Measurements from ENCODE around the gene SLC9B1.
"Not testable (repeated sequence)": the region's sequence is repeated elsewhere in the genome, so short reads cannot be mapped to it uniquely, and the experiment has no call there.

SLC9B1 gene

DNA sequence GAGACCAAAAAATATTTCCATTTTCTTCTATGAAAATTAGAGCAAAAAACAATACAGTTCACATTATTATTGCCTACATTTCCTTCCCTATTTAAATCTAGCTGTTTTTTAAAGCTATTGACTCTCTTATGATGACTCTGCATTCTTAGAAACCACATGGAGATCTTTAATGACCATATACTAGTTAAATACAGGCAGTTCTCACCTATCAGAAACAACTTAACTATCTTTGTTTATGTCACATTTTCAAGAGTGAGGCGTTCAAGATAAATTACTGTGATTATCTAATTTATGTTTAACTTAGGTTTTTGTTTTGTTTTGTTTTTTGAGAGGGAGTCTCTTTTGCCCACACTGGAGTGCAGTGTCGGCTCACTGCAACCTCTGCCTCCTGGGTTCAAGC, 147.7 kb downstream of the SLC9B1 start:
- no peaks in the 10 kb centered on the region for H3K27me3 ChIP-seq (replicated peaks; ENCODE audit: control insufficient read depth, insufficient read depth, low read length)
- H3K36me3 ChIP-seq (ENCODE audit: control insufficient read depth, insufficient read depth, low read length, severe bottlenecking): peaks cover 2% of the 10 kb centered on the region
- DNase-seq (ENCODE audit: low read depth): no peak
- H3K4me3 ChIP-seq (ENCODE audit: low read length): no peak overlapping the region
- H3K9me3 ChIP-seq (ENCODE audit: control insufficient read depth, low read length): no peaks in the 10 kb centered on the region
- peaks cover 24% of the 10 kb centered on the region for H3K4me1 ChIP-seq (ENCODE audit: control insufficient read depth, insufficient read depth, low read length)
- no peak overlapping the region for H3K9ac ChIP-seq (ENCODE audit: low read length)

DNA sequence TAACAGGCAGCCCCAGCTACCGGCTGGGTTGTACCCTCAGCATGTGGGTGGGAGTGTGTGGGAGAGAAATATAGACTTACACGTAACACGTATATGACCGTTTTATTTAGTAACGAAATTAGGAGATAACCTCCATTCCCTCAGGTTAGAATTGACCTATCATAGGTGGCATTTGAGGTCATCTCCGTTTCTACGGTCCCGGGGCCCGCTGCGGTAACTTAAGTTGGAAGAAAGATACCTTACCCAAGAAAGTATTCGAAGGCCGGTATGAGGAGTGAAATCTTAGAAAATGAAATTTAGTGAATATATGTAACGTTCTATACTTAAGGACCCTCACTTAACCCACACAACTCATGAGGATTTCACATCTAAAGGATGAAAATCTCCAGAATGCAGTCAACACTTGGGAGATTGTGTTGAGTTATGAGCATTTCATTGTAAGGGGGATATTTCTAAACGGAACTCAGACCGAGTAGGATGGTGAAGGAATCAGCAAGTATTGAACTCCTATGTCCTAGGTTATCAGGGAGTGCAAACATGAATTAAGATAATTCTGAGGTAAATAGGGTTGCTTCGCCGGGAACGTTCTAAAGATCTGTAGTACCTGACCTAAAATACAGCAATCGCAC, 149.8 kb downstream of the SLC9B1 start:
- Histone ChIP-seq H3K9me3 (ENCODE audit: control insufficient read depth, low read length) (no peaks in the 10 kb centered on the region), H3K9ac (ENCODE audit: low read length) (peak overlapping the region; percentile 94), H3K4me3 (ENCODE audit: low read length) (peak overlapping the region; percentile 92), H3K36me3 (ENCODE audit: control insufficient read depth, insufficient read depth, low read length, severe bottlenecking) (peaks cover 2% of the 10 kb centered on the region), H3K4me1 (ENCODE audit: control insufficient read depth, insufficient read depth, low read length) (peaks cover 24% of the 10 kb centered on the region), H3K27me3 (replicated peaks; ENCODE audit: control insufficient read depth, insufficient read depth, low read length) (no peaks in the 10 kb centered on the region)
- DNase-seq (ENCODE audit: low read depth): no peak

DNA sequence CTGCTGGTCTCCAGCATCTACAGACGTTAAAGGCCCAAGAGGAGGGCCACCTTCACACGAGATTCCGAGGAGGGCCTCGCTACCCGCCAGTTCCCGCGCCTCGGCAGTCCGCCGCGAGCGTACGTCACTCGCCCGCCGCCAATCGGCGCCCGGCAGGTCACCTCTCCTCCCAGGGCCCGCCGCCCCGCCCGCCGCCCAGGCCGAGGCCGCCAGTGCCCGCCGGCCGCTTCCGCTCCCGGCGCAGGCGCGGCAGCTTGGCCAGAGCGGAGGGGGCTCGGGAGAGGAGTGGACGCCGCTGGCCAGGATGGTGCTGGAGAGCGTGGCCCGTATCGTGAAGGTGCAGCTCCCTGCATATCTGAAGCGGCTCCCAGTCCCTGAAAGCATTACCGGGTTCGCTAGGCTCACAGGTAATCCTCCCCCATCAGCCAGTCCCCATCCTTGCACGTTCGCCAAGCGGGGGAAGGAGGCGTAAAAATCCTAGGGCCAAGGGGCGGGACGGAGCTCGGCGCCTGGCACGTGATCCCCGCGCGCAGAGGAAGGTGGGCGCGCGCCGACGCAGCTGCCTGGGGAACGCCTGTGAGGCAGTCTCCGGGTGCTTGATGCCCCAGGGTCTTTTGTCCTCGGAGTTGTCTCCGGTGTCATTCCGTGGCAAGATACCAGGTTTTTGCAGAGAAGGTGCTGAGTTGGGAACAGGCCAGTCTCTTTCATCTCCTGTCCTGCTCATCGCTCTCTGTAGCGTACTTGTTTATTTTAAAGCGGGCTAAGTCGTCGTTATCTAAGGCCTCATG, 150.5 kb downstream of the SLC9B1 start, which contains the start of gene CISD2:
Gene CISD2 (plus strand): TSS at position 212 of the 788 bp plus-strand sequence. CDS start 93 bp downstream, at position 305.
- Histone ChIP-seq H3K4me1 (ENCODE audit: control insufficient read depth, insufficient read depth, low read length) (peaks cover 24% of the 10 kb centered on the region), H3K36me3 (ENCODE audit: control insufficient read depth, insufficient read depth, low read length, severe bottlenecking) (peaks cover 2% of the 10 kb centered on the region), H3K27me3 (replicated peaks; ENCODE audit: control insufficient read depth, insufficient read depth, low read length) (no peaks in the 10 kb centered on the region), H3K4me3 (ENCODE audit: low read length) (peak within 1 kb of the TSS; percentile 92), H3K9ac (ENCODE audit: low read length) (peak within 1 kb of the TSS; percentile 94), H3K9me3 (ENCODE audit: control insufficient read depth, low read length) (no peaks in the 10 kb centered on the region)
- peak; percentile 97 for DNase-seq (ENCODE audit: low read depth)

DNA sequence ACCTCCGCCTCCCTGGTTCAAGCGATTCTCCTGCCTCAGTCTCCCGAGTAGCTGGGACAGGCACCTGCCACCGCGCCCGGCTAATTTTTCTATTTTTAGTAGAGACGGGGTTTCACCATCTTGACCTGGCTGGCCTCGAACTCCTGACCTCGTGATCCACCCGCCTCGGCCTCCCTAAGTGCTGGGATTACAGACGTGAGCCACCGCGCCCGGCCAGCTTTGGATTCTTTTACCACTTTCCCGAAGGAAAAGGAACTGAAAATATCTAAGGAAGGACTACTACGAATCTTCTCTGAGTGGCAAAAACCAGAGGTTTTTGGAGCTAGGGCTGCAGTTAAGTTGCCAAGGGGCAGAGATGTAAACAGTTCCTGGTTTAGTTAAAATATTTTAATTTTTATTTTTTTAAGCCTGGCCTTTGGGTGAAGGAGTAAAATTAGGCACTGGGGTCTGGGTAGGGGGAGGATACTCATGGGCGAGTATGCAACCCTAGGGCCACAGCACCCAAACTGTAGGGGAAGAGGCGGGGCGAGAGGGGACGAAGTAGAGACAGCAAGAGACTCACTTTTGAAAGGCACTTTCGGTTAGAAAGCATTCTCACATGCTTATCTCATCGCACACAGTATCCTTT, 151.2 kb downstream of the SLC9B1 start:
- Histone ChIP-seq H3K9me3 (ENCODE audit: control insufficient read depth, low read length) (no peaks in the 10 kb centered on the region), H3K9ac (ENCODE audit: low read length) (peak overlapping the region; percentile 94), H3K36me3 (ENCODE audit: control insufficient read depth, insufficient read depth, low read length, severe bottlenecking) (peaks cover 2% of the 10 kb centered on the region), H3K4me3 (ENCODE audit: low read length) (peak overlapping the region; percentile 92), H3K27me3 (replicated peaks; ENCODE audit: control insufficient read depth, insufficient read depth, low read length) (no peaks in the 10 kb centered on the region), H3K4me1 (ENCODE audit: control insufficient read depth, insufficient read depth, low read length) (peaks cover 24% of the 10 kb centered on the region)
- DNase-seq (ENCODE audit: low read depth): no peak

DNA sequence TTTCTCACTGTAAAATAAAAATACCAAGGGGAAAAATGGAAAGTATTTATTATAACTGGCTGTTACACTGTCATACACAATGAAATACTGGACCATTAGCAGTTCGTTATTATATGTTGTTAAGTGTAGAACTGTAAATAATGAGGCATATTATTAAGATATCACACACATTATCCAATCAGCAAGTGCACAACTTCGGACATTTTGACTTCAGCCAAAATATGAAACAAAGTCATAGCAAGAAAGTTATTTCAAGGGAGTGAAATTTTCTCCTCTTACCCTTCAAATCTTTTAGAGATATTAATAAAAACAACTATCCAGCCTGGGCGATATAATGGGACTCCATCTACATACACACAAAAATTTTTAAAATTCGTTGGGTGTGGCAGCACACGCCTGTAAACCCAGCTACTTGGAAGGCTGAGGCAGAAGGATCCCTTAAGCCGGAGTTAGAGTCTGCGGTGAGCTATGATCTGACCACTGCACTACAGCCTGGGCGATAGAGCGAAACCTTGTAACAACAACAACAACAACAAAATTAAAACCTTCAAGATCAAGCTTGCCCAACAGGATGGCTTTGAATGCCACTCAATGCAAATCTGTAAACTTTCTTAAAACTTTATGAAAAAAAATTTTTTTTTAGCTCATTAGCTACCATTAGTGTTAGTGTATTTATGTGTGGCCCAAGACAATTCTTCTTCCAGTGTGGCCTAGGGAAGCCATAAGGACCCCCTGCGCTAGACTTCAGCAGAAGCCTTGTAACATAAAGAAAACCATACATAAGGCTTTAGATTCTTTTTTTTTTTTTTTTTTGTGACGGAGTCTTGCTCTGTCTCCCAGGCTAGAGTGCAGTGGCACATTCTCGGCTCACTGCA, 152.0 kb downstream of the SLC9B1 start:
- H3K36me3 ChIP-seq (ENCODE audit: control insufficient read depth, insufficient read depth, low read length, severe bottlenecking): no peaks in the 10 kb centered on the region
- H3K9me3 ChIP-seq (ENCODE audit: control insufficient read depth, low read length): no peaks in the 10 kb centered on the region
- peak overlapping the region; percentile 94 for H3K9ac ChIP-seq (ENCODE audit: low read length)
- peak overlapping the region; percentile 92 for H3K4me3 ChIP-seq (ENCODE audit: low read length)
- H3K4me1 ChIP-seq (ENCODE audit: control insufficient read depth, insufficient read depth, low read length): peaks cover 24% of the 10 kb centered on the region
- H3K27me3 ChIP-seq (replicated peaks; ENCODE audit: control insufficient read depth, insufficient read depth, low read length): no peaks in the 10 kb centered on the region
- DNase-seq (ENCODE audit: low read depth): no peak

DNA sequence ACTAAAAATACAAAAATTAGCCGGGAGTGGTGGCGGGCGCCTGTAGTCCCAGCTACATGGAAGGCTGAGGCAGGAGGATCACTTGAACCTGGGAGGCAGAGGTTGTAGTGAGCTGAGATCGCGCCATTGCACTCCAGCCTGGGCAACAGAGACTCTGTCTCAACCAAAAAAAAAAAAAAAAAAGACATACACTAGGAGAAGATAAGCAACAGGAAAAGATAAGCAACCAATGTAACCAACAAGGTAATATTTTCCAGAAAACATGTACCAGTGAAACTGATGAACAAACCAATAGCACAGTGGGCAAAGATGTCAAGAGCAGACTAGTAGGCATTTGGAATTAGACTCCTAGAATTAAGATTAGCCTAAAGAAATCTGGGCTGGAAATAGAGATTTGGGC, 154.2 kb downstream of the SLC9B1 start:
- not testable (repeated sequence) for H3K9me3 ChIP-seq (ENCODE audit: control insufficient read depth, low read length); H3K36me3 ChIP-seq (ENCODE audit: control insufficient read depth, insufficient read depth, low read length, severe bottlenecking); H3K27me3 ChIP-seq (replicated peaks; ENCODE audit: control insufficient read depth, insufficient read depth, low read length); H3K4me3 ChIP-seq (ENCODE audit: low read length); DNase-seq (ENCODE audit: low read depth); H3K9ac ChIP-seq (ENCODE audit: low read length)
- peaks cover 13% of the 10 kb centered on the region for H3K4me1 ChIP-seq (ENCODE audit: control insufficient read depth, insufficient read depth, low read length)

DNA sequence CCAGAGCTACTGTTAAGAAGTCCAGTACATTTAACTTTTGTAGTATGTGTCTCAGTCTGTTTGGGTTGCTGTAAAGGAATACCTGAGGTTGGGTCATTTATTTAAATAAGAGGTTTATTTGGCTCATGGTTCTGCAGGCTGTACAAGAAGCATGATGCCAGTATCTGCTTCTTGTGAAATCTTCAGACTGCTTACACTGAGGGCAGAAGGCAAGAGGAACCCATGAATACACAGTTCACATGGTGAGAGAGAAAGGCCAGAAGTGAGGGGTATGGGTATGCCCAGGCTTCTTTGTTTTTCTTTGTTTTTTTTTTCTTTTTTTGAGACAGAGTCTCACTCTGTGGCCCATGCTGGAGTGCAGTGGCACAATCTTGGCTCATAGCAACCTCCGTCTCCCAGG, 156.8 kb downstream of the SLC9B1 start:
- H3K9ac ChIP-seq (ENCODE audit: low read length): no peak overlapping the region

DNA sequence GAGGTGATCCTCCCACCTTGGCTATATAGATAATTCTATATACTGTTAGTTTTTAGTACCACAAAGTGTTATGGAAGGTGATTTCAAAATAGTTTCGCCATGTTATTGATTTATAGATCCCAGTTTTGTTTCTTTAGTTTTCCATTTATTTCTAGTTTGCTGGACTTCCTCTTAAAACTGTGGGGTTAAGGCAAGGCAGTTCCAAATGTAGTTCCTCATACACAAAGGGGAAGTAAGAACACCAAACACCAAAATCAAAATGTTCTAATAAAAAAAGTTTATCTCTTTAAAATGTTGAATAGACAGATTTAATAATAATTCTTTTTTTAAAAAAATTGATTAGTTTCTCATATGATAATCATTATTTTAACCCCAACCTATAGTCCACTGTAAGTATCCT, 157.5 kb downstream of the SLC9B1 start:
- no peak for DNase-seq (ENCODE audit: low read depth)
- Histone ChIP-seq H3K4me1 (ENCODE audit: control insufficient read depth, insufficient read depth, low read length) (no peaks in the 10 kb centered on the region), H3K9me3 (ENCODE audit: control insufficient read depth, low read length) (peaks cover 13% of the 10 kb centered on the region), H3K9ac (ENCODE audit: low read length) (no peak overlapping the region), H3K36me3 (ENCODE audit: control insufficient read depth, insufficient read depth, low read length, severe bottlenecking) (no peaks in the 10 kb centered on the region), H3K27me3 (replicated peaks; ENCODE audit: control insufficient read depth, insufficient read depth, low read length) (no peaks in the 10 kb centered on the region), H3K4me3 (ENCODE audit: low read length) (no peak overlapping the region)

More for the DNA sequence above, 156.8 kb downstream of the SLC9B1 start:
- no peak overlapping the region for H3K4me3 ChIP-seq (ENCODE audit: low read length)
- H3K27me3 ChIP-seq (replicated peaks; ENCODE audit: control insufficient read depth, insufficient read depth, low read length): no peaks in the 10 kb centered on the region
- H3K36me3 ChIP-seq (ENCODE audit: control insufficient read depth, insufficient read depth, low read length, severe bottlenecking): no peaks in the 10 kb centered on the region
- H3K4me1 ChIP-seq (ENCODE audit: control insufficient read depth, insufficient read depth, low read length): peaks cover 2% of the 10 kb centered on the region
- peaks cover 13% of the 10 kb centered on the region for H3K9me3 ChIP-seq (ENCODE audit: control insufficient read depth, low read length)
- DNase-seq (ENCODE audit: low read depth): no peak

DNA sequence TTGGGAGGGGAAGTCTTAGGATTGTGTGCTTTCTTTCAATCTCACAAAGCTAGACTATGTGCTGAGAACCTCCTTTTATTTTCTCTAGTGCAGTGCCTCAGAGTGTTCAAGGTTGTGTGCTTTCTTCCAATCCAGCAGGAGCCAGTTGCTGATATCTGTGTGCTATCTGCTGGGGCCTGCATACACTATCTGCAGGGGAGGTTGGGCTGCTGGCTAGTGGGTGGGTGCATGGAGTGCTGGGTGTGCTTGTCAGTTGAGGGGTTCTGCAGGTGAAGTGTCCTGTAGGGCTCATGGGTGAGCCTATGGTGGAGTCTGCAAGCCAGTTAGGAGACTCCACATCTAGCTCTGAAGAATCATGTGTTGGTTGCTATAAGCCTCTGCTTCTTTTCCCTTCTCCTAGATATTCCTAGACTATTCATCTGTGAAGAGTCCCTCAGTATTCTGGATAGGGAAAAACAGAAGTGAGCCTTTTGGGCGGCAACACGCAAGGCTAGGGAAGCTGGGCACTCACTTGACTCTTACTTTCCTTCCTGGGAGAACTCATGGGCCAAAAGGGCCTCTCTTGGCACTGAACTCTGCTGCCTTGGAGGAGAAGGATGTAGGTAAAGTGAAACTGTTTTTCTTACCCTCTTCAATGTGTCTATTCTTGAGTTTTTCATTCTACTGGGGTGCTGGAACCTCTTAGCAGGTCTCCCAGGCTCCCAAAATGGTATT, 158.7 kb downstream of the SLC9B1 start:
- no peaks in the 10 kb centered on the region for H3K4me1 ChIP-seq (ENCODE audit: control insufficient read depth, insufficient read depth, low read length)
- H3K4me3 ChIP-seq (ENCODE audit: low read length): no peak overlapping the region
- H3K36me3 ChIP-seq (ENCODE audit: control insufficient read depth, insufficient read depth, low read length, severe bottlenecking): no peaks in the 10 kb centered on the region
- H3K9me3 ChIP-seq (ENCODE audit: control insufficient read depth, low read length): peaks cover 13% of the 10 kb centered on the region
- DNase-seq (ENCODE audit: low read depth): no peak
- H3K27me3 ChIP-seq (replicated peaks; ENCODE audit: control insufficient read depth, insufficient read depth, low read length): no peaks in the 10 kb centered on the region
- no peak overlapping the region for H3K9ac ChIP-seq (ENCODE audit: low read length)

DNA sequence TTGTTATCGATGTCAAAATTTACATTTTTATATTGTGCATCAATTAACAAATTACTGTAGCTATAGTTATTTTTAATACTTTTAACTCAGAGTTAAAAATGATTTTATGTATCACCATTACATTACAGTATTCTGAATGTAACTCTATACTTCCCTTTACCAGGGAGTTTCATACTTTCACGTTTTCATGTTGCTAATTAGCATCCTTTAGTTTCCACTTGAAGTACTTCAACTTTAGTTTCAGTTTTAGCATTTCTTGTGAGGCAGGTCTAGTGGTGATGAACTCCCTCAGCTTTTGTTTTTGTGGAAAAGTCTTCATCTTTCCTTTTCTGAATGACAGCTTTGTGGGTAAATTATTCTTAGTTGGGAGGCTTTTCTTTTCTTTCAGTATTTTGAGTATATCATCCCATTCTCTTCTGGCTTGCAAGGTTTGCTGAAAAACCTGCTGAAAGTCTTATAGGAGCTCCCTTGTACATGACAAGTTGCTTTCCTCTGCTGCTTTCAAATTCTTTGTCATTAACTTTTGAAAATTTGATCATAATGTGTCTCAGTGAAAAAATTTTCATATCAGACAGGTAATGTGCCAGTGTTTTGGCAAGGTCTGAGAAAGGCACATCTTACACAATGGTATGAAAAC, 160.6 kb downstream of the SLC9B1 start:
- H3K9ac ChIP-seq (ENCODE audit: low read length): no peak overlapping the region
- peaks cover 13% of the 10 kb centered on the region for H3K9me3 ChIP-seq (ENCODE audit: control insufficient read depth, low read length)
- DNase-seq (ENCODE audit: low read depth): no peak
- H3K27me3 ChIP-seq (replicated peaks; ENCODE audit: control insufficient read depth, insufficient read depth, low read length): no peaks in the 10 kb centered on the region
- H3K4me1 ChIP-seq (ENCODE audit: control insufficient read depth, insufficient read depth, low read length): no peaks in the 10 kb centered on the region
- H3K4me3 ChIP-seq (ENCODE audit: low read length): no peak overlapping the region
- no peaks in the 10 kb centered on the region for H3K36me3 ChIP-seq (ENCODE audit: control insufficient read depth, insufficient read depth, low read length, severe bottlenecking)
